GM18498 (cell line): ENCODE measurements around the gene PEF1.
"Not testable (repeated sequence)": the region's sequence is repeated elsewhere in the genome, so short reads cannot be mapped to it uniquely, and the experiment has no call there.

Experiments
- ATAC-seq: cut with Tn5 transposase; IDR thresholded peaks from one replicate; pipeline ENCODE4 v1.9.1; 2021; ENCODE audit warnings: mild to moderate bottlenecking, moderate library complexity; ENCODE audit not compliant: unreplicated experiment

The PEF1 gene

DNA sequence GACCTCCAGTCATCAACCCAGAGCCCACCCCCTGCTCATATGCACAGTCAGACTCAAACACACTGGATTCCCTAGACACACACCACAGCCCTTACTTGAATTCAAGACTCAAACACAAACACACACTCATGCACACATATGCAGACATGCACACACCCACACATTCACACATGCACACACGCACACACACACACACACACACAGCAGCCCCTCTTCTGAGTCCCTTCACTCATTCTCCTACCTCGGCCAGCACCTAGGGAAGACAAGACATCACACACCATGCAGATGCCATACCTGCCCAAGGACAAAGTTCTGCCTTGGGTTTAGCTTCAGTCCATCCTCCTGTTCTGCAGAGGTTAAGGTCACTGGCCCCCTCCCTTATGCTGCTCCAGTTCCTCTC is 28.7 kb downstream of the PEF1 start:
- no peak for ATAC-seq

- ATAC-seq = no peak
Observed at GRCh38 chr1:31615414-31615813, 29.3 kb downstream of the PEF1 start.

DNA sequence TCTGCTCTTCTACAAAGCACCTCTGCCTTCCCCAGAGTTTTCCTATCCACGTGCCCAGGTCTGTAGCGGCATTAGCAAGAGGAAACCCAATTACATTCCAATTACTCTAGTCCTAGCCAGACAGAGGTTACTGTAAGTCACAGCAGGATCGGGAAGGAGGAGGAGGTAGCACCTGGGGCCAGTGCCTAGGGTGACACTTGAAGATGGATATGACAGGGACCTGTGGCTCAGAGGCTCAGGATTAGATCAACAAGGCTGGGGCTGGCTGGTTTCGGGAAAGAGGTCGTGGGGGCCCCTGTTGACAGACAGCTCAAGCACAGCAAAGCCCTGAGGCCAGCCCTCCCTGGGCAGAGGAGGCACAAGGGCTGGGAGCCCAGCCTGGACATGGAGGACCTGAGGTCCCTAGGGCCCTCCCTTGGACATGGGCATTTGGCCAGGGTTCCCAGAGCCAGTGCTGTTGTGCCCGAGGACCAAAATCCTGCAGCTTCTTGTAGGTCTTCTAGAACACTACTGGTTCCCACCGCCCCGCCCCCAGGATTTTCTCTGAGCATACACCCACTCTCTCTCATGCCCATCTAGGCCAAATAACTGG is 30.2 kb downstream of the PEF1 start:
- no peak for ATAC-seq

- no peak for ATAC-seq
Observed at GRCh38 chr1:31609514-31610118, 35.1 kb downstream of the PEF1 start.

DNA sequence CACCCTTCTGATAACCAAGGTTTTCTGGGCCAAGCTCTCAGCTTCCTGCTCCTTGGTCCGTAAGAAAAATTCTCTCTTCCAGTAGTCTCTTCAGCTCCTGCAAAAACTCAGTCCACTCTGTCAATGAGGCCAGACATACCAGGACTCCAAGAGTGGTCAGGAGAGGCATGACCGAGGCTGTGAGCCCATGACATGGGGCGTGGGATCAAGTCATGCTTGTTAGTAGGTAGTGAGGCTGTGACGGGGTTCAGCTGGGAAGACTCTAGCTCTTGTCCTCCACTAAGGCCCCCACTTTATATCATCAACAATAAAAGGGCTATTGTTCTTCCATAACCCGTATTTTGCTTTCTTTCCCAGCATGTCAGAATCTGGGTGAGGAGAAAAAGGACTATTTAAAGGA is 37.3 kb downstream of the PEF1 start:
- ATAC-seq = no peak

DNA sequence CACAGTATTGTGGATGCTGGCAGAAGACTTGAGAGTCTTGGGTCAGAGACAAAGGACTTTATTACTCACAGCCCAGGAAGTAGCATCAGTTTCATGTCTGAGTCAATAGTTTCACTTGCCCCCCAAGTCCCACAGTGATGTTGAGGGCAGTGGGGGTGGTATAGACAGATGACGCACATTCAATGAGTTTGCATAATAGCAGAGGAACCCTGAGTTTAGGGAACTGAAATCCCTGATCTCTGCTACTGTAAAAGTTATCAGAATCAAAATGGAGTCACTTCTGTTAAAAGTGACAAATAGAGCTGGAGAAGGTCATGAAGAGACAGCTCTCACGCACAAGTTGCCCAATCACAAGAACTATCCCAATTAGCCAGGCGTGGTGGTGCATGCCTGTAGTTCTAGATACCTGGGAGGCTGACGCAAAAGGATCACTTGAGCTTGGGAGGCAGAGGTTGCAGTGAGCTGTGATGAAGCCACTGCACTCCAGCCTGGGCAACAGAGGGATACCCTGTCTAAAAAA is 38.7 kb downstream of the PEF1 start:
- ATAC-seq = peak; percentile 94

- no peak for ATAC-seq
Observed at GRCh38 chr1:31602081-31602480, 42.6 kb downstream of the PEF1 start.

- no peak for ATAC-seq
Observed at GRCh38 chr1:31600641-31601040, 44.0 kb downstream of the PEF1 start.

GRCh38 chr1:31598980-31599379 is 45.7 kb downstream of the PEF1 start:
- no peak for ATAC-seq

DNA sequence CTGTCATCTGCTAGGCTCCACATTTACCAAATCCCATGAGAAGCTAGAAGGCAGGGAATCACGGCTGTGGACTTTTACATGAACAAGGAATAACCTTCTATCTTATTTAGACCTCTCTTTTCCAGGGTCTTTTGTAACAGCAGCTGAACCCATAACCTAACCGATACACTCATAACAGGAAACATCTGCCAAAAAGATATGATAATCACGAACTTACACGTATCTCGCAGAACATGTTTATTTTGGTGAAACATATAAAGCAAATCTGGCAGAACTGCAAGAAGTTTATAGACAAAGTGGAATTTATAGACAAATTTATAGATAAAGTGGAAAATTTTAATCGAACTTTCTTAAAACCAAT is 48.0 kb downstream of the PEF1 start:
- ATAC-seq = no peak

DNA sequence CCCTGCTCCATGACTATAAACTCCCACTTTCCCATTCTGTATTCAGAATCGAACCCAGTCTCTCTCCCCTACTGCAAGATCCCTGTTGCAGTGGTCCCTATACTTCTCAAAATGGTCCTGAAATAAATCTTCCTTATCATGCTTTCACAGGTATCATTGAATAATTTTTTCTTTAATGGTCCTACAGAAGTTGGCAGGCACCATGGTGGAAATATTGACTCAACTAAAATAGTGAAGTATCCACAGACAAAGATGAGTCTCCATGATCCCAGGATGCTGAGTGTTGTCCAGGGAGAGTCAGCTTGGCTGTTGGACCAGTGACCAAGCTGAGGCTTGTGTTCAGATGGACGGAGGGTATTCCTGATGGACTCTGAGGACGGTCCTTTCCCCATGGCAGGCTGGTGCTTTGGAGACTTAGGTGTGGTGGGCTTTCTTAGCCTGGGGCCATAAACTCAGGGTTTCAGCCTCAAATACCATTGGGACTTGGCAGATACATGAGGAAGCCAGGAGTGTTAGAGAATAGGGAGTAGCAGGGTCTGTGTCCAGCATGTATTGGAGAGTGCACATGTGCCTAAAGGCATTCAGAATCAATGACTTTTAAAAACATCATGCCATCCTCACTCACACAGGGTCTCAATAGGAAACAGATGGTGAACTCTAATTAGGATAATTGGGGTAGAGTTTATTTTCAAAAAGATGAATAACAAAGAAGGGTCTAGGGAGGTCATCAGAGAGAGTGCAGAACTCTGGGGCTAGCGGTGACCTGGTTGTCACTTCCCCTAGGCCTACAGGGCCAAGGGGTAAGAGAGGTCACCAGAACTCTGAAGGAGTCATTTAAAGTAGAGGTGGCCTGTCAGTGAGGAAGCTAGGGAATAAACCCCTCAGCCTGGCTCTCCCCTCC is 48.6 kb downstream of the PEF1 start:
- ATAC-seq = no peak

DNA sequence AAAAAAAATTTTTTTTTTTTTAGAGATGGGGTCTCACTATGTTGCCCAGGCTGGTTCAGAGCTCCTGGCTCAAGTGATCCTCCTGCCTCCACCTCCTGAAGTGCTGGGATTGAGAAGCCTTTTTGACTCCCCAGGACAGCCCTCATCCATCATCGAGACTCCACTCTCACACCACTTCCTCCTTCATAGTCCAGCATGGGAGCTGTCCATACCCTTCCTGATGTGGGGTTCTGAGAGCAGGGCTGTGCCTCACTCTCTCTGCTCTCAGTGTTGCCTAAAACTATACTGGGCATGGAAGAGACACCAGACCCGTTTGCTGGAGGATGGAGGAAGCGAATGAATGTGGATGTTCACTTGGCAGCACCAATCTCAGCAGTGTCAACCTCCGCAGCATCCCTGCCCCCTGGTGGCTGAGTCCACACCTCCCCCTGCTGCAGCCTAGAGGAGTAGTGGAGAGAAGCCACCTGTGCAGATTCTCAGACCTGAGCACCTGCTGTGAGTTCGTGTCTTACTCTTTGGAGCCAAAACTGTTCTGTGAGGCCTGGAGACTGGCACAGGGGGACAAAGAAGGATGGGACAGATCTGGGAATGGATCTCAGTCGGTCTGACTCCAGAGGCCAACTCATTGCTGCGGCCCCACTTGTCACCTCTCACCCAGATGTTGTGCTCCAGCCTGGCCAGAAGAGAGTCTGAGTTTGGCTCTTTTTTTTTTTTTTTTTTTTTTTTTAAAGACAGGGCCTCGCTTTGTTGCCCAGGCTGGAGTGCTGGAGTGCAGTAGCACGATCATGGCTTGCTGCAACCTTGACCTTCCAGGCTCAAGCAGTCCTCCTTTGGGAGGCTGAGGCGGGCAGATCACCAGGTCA is 50.7 kb downstream of the PEF1 start:
- no peak for ATAC-seq

DNA sequence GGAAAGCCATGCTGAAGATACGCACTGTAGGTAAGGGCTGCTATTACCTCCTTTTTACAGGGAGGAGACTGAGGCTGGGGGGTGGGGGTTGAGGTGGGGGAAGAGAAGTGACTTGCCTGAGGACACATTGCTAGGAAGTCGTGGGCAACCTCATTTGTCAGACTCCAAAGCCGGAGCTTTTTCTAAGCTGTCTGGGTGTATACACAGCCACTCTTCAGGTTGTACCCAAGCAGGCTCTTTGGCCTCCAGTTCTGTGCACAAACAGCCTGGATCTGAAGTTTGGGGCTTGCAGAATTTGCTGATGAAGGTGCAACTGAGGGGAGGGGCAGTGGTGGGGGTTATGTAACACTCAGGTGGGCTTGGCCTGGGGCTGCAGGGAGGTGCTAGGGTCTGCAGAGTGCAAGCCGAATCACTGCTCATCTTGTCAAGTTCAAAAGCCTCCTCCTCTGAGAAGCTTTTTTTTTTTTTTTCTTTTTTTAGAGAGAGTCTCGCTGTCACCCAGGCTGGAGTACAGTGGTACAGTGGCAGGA is 51.5 kb downstream of the PEF1 start:
- no peak for ATAC-seq

DNA sequence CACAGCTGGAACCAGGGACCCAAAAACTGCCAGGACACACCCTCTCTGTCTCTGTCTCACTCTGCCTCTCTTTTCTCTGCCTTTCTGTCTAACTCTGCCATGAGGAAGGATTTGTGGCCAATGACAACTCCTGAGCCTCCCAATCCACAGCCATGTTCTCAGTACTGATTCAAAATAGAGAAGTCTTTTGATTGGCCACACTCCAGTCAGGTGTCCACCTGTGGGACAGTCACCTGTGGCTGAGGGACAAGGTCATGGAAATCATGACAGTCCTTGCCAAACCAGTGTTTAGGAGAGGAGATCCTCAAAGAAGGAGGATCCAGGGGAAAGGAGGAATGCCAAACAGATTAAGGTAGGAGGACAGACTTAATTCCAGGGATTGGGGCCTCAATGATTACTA is 52.5 kb downstream of the PEF1 start:
- no peak for ATAC-seq

DNA sequence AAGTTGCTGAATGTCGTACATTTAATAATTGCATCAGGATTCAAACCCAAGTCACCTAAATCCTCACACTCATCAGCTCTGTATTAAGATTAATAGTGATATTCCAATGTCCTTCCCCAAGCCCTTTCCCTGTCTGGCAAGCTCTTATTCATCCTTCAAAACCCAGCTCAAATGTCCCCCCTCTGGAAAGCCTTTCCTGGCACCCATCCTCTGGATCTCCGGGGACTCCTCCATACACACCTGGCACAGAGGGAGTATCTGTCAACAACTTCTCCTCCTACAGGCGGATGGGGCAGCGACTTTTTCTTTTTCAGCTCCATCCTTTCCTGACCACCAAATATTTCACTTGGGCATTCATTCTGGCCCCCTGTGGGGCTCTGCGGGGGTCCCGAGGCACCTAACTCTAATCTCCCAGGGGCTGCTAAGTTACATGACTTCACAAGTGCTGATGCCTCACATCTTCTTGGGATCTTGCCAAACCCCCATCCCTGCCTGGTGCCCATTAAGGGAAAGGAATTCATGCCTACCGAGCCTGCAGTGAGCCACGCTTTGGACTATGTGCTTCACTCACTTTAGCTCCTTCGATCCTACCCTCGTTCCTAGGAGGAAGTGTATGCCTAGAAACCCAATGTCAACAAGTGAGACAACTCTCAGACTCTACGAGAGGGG is 53.1 kb downstream of the PEF1 start:
- ATAC-seq = no peak

DNA sequence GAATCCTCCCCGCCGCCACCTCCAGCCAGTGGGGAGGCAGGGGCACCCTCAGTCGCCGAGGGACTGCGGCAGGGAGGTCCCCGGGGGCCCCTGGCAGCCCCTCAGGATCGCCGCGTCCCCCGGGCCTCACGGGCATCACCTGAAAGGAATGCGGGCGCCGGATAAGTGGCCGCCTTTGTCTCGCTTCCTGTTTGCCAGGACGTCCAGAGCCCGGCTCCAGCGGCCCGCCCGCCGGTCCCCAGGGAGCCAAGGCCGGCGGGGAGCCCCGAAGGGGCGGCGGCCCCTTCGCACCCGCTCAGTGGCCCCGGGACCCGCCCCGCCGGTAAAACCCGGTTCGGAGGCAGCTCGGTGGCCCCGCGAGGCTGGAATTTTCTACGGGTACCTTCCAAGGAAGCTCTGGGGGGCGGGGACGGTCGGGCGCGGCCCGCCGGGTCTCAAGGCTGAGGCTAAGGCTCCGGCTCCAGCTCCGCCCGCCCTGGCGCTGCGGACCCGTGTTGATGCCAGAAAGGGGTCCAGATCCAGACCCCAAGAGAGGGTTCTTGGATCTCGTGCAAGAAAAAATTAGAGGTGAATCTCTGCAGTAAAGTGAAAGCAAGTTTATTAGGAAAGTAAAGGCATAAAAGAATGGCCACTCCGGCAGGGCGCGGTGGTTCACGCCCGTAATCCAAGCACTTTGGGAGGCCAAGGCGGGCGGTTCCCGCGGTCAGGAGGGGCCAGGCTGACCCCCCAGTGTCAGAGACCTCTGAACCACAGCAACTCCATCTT is 55.7 kb downstream of the PEF1 start:
- ATAC-seq = no peak

DNA sequence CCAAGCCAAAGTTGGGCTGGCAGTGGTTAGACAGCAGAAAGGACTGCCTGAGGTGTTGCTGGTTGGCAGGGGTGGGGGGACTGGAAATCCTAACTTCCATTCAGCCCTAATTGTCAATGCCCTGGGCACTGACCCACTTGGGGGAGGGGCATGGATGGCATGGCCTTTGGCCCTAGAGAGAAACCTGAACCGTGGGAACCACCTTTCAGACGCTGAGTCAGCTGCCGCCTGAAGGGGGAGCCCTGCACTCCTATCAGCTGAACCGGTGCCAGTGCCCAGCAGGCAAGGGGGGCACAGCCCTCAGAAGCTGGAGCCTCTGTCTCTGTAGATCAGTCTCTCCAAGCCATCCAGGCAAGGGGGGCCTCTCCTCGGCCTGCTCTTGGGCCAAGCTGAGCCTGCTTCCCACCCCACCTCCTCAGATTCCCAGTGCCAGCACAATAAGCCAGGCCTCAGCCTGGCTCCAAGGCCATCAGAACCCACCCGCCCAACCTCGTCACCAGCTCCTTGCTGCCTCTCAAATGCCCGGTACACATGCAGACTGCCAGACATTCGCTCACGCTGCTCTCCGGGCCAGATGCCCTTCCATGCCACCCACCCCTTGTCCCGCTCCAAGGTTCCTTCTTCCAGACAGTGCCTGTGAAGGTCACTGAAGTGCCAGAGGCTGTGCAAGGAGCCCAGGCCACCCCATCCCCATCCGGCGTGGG is 56.8 kb downstream of the PEF1 start:
- ATAC-seq = no peak

- ATAC-seq = not testable (repeated sequence)
Observed at GRCh38 chr1:31587328-31587699, 57.4 kb downstream of the PEF1 start.
